DOHH2 (cell line): ENCODE results near the gene RHOC.

Experiments used
- CTCF ChIP-seq: fragments of 200-600 bp; sonication (generic); IDR thresholded peaks from one replicate; pipeline ENCODE4 v1.5.1; 2014; ENCODE audit warnings: antibody characterized with exemption, mild to moderate bottlenecking, low read depth, low read length; ENCODE audit not compliant: poor library complexity, severe bottlenecking
- EZH2phosphoT487 ChIP-seq: fragments of 200-600 bp; sonication (generic); IDR thresholded peaks from 2 replicates; pipeline ENCODE4 v1.6.1; 2017; ENCODE audit warnings: borderline replicate concordance, mild to moderate bottlenecking, antibody characterized with exemption, low read length, moderate library complexity, mixed read lengths

GRCh38 chr1:112688781-112689193, 18.1 kb downstream of the RHOC start:
- TF ChIP-seq CTCF (no peak), EZH2phosphoT487 (no peak)
